Measurements from ENCODE around the gene GRIN3B.
"Not testable (repeated sequence)": the region's sequence is repeated elsewhere in the genome, so short reads cannot be mapped to it uniquely, and the experiment has no call there.

GRIN3B gene

DNA sequence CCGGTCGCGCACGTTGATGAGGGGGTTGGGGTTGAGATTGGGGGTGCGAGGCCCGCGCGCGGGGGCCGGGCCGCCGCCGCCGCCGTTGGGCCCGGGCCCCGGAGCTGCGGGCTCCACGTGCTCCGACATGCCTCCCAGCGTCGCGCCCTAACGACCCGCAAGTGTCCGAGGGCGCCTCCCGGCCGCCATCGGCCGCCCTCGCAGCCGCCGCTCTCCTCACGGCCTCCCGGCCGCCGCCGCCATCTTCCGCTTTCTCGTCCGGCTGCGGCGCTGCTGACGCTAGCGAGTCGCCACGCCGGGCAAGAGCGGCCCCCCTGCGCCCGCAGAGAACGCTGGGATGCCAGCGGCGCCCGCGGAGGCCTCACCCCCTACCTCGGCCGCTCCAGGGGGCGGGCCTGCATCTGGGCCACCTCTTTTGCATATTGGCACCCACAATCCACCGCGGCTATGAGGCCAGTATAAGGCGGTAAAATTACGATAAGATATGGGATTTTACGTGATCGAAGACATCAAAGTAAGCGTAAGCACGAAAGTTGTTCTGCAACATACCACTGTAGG lies 20.7 kb downstream of the GRIN3B start, which contains the start of gene TMEM259:
Gene TMEM259 (minus strand): TSS at position 256 of the 558 bp plus-strand sequence. CDS start 127 bp downstream, at position 129.
- DNase-seq = peak; percentile 96

DNA sequence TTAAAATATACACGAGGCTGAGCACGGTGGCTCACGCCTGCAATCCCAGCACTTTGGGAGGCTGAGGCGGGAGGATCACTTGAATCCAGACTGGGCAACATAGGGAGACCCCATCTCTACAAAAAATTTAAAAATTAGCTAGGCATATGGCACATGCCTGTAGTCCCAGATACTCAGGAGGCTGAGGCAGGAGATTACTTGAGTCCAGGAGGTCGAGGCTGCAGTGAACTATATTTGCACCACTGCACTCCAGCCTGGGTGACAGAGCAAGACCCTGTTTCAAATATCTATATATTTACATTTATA lies 23.6 kb downstream of the GRIN3B start:
- not testable (repeated sequence) for DNase-seq

DNA sequence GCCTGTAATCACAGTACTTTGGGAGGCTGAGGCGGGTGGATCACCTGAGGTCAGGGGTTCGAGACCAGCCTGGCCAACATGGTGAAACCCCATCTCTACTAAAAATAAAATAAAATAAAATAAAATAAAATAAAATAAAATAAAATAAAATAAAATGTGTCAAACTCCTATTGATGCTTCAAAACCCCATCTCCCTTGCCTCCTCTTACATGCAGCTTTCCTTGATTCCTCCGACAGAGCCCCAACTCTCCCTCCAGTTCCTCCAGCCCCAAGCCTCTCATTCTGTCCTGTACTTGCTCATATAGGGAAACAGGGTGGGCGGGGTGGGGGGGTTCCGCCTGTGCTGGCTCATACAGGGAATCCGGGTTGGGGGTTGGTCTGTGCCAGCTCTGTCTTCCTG lies 24.9 kb downstream of the GRIN3B start:
- not testable (repeated sequence) for DNase-seq

DNA sequence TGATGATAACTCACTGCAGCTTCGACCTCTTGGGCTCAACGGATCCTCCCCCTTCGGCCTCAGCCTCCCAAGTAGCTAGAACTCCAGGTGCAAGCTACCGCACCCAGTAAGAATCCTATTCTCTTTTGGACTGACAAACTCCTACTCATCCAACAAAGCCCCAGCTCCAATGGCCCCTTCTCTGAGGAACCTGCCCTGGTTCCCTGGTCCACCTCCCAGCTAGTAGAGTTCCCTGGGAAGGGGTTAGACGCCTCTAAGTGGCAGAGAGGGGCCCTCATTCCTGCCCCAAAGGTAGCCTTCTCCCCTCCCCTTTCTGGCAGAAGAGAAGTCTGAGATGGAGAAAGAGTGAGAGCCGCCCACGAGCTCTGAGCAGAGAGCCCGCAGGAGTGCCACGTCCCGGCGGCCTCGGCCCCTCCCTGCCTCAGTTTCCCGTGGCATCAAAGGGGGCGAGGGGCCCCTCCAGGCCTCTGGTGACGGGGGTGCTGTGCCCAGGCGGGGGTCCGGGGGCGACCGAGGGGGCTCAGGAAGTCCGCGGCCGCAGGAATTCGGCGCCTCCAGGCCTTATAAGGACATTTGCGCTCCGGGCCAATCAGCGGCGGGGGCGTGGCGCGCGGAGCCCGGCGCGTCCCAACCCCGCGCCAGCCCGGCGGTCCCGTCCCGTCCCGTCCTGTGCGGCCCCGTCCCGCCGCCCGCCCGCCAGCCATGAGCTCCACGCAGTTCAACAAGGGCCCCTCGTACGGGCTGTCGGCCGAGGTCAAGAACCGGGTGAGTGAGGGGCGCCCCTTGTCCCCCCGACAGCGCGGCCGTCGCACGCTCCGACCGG lies 26.0 kb downstream of the GRIN3B start, which contains the start of gene CNN2:
Gene CNN2 (plus strand): TSS at position 649 of the 823 bp plus-strand sequence. CDS start 54 bp downstream, at position 703.
- peak; percentile 14 for DNase-seq

DNA sequence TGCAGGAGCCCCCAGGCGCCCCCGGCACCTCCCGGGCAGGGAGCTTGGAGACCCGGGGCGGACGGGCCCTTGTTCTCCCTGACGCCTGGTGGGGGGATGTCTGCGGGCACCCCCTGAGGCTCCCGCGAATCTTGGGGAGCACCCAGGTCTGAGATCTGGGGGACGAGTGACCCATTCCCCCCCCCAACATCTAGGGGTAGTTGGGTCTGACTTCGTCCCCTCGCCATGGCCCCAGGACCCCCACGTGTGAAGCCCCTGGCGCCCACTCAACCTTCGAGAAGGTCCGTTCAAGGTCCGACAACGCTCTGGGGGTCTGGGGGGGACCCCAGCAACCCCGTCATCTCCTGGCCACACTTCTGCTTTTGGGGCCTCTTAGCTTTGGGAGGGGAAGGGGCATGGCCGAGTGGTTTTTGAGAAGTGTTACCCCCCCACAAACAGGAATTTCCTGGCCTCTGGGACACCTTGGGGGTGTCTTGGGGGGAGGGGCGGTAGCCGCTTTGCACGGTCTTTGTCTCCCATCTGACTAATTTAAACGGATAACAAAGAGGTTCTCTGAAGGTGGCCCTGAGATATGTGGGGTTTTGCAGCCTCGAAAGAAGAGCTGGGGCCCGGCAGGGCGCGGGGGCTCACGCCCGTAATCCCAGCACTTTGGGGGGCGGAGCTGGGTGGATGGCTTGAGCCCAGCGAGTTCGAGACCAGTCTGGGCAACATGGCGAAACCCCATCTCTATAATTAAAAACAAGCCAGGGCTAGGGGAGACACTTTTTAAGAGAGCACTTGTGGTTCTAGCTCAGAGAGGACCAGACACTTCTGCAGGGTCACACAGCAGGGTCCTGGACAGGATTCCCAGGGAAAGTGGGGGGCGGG lies 26.8 kb downstream of the GRIN3B start:
- no peak for DNase-seq

DNA sequence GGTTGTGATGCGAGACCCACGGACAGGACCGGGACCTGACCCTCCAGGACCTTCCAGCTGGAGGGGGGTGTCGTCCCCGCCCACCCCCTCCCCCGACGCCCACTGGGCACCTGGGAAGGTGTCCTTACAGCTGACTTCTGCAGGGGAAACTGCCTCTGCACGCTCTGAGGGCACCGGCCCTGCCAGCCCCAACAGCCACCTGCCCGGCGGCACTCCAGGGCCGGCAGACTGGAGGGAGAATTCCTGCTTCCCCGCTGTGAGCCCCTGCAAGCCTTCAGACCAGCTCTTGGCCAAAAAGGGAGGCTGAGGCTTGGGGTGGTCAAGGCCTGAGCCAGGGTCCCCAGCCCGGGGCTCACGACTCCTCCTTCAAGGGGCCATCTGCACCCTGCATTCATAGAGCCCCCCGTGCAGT lies 27.4 kb downstream of the GRIN3B start:
- DNase-seq = no peak

DNA sequence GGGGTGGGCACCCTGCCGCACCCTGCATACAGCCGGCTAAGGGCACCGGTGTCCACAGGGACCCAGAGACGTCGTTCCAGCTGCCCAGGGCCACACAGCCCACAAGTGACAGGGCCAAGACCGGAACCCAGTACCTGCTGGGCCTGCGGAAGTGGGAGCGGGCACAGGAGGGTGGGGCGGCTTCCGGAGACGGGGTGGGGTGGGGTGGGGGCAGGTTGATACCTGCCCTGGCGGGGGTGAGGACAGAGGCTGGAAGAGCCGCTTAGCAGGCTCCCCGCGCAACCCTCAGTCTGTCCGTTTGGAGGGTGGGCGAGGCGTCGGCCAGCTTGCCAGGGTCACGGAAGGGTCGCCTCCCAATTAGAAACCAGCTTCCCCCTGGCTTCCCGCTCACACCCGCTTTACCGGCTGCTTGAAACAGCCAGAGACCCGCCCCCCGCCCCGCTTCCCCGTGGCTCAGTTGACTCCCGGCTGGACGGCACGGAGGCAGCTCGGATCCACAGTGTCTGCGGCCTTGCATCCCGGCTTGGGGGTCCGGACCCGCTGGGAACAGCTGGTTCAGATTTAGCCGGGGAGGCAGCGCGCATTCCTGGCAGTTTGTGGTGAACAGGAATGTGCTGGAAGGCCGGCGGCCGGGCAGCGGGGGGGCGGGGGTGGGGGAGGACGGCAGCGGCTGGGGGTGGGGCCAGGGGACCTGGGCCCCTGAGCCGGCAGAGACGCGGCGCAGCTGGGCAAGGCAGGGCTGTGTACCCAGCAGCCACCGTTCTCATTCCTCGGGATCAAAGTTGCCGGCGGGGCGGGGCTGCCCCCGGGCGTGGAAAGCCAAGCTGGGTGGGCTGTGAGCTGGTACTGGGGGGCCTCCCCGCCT lies 28.1 kb downstream of the GRIN3B start:
- no peak for DNase-seq

DNA sequence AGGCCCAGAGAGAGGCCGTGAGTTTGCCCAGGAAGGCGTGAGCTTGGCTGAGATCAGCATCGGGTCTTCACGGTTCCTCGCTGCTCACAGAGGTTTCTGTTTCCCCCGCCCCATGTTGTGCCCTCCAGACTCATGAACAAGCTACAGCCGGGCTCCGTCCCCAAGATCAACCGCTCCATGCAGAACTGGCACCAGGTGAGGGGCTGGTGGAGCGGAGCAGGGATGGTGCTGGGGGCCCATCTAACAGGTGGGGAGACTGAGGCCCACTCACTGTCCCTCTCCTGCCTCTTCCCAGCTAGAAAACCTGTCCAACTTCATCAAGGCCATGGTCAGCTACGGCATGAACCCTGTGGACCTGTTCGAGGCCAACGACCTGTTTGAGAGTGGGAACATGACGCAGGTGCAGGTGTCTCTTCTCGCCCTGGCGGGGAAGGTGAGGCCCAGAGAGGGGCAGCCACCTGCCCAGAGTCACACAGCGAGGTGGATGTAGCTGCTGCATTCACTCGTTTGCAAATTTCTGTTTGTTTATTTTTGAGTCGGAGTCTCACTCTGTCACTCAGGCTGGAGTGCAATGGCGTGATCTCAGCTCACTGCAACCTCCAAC lies 32.1 kb downstream of the GRIN3B start:
- DNase-seq = no peak

DNA sequence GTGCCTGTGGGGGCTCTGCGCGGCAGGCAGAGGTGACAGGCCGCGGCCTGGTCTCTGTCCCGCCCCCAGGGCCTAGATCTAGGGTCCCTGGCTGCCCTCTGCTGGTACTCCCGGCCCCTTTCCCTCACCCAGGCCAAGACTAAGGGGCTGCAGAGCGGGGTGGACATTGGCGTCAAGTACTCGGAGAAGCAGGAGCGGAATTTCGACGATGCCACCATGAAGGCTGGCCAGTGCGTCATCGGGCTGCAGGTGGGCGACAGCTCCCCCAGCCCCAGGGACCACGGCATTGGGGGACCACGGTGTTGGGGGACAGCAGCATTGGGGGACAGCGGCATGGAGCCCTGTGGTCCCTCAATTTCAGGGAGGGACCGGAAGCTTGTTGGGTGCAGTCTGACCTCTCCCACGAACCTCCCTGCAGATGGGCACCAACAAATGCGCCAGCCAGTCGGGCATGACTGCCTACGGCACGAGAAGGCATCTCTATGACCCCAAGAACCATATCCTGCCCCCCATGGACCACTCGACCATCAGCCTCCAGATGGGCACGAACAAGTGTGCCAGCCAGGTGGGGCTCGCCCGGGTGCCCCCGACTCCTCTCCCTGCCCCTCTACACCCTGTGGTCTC lies 35.9 kb downstream of the GRIN3B start:
- no peak for DNase-seq

DNA sequence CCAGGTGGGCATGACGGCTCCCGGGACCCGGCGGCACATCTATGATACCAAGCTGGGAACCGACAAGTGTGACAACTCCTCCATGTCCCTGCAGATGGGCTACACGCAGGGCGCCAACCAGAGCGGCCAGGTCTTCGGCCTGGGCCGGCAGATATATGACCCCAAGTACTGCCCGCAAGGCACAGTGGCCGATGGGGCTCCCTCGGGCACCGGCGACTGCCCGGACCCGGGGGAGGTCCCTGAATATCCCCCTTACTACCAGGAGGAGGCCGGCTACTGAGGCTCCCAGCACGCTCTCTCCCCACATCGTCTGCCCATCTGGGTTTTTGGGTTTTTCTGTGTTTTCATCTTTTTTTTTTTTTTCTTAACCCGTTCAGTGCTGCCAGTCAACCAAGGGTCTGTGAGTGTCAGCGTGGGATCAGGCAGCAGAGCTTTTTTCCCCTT lies 37.4 kb downstream of the GRIN3B start:
- DNase-seq = no peak

DNA sequence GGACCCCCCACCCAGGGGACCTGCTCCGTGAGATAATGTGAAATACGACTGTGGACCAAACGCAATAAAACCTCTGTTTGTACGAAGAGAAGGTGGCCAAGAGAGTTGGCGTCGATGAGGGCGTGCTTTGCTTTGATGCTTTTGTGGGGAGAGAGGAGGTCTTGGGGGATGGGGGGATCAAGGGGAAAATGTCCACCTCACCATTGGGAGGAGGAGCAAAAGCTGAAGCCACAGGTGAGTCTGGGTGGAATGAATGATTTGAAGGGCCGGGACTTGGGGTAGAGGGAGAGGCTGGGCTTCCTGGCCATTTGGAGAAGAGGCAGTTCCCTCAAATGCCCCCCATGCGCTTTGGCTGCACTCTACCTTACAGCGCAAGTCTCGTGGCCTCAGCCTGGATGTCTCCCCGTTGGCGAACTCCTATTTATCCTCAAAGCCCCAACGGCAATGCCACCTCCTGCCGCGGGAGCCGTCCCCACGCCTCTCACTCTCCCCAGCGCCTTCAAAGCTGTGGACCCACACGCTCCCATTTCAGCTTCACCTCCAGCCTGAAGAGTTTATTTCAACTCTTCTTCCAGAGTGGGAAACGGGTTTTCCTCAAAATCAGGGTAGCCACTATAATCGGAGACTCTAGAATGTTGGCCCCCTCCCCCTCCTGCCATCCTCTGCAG lies 38.9 kb downstream of the GRIN3B start:
- DNase-seq = no peak

DNA sequence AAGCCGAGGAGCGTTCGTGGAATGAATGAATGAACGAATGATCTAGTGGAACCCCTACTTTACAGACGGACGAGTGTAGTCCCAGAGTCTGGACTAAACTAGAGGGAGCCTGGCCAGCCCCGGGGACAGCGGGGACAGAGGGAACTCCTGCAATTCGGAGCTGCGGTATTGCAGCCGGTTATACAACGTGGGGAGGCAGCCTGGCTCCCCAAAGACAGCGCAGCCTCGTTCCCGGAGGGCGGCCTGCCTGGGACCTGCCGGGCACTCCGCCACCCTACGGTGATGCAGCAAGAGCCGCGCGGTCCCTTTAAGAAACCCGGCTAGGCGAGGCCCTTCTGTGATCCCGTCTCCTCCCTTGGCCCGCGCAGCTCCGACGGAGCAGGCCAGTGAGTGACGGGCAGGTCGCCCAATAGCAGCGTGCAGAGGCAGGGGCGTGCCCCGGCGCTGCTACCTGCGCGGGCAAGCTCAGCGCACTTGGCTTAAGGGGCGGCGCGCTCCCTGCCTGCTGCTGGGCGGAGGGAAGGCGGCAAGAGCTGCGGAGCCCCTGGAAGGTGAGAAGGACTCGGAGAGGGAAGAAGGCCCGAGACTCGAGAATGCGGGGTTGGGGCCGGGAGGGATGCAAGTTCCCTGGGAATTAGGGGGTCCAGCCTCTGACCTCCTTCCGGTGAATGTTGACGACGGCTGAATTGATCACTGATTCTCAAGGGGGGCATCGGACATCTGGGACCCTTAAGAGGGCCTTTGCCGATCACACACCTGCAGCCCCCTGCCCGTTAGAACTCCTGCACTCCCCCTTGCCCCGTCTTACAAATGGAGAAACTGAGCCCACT lies 39.6 kb downstream of the GRIN3B start, which contains the start of gene ABCA7:
Gene ABCA7 (plus strand): TSS at position 462 of the 830 bp plus-strand sequence. CDS start 1,255 bp downstream, outside the sequence.
- DNase-seq = peak; percentile 94

DNA sequence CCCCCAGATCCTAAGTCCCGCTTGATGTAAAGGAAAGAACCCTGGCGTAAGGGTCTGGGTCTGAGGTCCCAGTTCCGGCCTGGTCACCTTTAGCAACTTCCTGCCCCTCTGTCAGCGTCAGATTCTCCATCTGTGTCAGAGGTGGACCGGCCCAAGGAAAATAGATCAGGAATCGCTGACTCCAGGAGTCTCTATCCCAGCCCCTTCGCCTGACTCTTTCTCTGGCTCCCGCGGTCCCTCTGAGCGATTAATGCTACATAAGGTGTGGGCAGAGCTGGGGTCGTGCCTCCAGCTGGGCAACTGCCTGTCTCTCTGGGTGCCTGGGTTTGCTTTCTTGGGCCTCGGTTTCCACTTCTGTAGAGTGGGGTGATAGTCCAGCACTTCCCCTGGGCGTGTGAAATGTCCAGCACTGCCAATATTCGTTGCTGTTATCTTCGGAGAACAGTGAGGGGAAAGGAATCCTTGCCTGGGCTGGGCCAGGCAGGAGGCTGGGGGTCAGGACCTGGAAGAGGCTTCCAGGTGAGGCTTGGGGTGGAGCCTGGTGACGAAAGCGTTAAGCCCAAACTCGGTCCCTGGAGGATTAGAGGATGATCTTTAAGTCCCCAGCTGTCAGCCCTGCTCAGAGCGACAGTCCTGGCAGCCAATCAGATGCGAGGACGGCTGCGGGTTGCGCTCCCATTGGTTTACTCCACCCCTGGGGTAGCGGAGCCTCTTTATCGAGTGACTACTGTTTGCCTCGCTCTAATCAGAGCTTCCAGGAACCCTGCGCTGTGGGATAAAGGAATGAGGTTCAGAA lies 40.5 kb downstream of the GRIN3B start:
- peak; percentile 89 for DNase-seq

DNA sequence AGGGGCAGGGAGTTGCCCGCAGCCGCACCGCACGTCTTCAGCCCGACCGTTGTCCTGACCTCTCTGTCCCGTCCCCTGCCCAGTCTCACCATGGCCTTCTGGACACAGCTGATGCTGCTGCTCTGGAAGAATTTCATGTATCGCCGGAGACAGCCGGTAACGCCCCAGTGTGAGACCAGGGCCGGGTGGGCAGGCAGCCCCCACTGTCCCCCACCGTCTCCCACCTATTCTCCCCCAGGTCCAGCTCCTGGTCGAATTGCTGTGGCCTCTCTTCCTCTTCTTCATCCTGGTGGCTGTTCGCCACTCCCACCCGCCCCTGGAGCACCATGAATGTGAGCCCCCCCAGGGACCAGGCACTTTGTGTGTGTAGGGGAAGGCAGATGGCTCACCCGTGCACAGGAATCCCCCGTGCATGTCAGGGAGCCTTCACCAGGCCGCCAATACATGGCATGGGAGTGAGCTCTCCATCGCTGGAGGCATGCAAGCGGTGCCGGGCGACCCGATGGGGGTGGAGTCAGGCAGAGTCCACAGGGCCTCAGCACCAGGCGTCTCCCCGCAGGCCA lies 41.1 kb downstream of the GRIN3B start:
- DNase-seq = no peak

DNA sequence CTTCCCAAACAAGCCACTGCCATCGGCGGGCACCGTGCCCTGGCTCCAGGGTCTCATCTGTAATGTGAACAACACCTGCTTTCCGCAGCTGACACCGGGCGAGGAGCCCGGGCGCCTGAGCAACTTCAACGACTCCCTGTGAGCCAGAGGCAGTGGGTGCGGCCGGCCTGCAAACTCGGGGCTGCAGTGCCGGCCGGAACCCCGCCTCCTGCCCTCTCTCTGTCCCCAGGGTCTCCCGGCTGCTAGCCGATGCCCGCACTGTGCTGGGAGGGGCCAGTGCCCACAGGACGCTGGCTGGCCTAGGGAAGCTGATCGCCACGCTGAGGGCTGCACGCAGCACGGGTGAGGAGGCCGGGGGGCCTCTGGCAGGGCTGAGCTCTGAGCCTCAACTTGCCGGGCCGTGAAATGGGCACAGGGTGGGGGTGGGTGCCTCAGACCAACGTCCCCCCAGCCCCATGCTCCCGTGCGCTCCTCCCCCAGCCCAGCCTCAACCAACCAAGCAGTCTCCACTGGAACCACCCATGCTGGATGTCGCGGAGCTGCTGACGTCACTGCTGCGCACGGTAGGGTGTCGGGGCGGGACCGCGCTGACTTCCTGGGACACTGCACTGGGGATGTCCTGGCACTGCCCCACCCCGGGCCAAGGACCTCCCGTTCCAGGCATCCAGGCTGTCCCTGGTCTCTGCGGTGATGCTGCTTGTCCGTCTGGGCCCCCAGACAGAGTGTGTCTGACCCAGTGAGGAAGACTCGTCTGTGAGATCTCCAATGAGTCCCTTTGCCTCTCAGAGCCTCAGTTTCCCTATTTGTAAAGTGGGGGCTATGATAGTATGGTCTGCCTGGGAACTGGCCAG lies 41.8 kb downstream of the GRIN3B start:
- peak; percentile 25 for DNase-seq

DNA sequence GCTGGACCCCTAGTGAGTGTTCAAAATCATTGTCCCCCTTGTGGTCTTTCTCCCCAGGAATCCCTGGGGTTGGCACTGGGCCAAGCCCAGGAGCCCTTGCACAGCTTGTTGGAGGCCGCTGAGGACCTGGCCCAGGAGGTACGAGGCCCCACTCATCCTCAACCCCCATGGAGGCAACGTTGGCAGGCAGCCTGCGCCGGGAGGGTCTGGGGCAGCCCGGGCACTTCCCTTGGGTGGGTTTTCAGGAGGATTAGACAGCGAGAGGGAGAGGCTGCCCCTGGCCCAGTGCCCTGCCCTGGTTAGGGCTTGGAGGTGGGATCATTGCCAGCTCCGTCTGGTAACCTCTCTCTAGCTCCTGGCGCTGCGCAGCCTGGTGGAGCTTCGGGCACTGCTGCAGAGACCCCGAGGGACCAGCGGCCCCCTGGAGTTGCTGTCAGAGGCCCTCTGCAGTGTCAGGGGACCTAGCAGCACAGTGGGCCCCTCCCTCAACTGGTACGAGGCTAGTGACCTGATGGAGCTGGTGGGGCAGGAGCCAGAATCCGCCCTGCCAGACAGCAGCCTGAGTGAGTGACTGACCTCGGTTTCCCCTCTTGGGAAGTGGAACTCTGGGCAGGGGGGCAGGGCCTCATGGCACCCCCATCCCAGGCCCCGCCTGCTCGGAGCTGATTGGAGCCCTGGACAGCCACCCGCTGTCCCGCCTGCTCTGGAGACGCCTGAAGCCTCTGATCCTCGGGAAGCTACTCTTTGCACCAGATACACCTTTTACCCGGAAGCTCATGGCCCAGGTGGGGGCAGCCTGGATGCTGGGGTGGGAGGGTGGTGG lies 42.7 kb downstream of the GRIN3B start:
- DNase-seq = peak; percentile 73

DNA sequence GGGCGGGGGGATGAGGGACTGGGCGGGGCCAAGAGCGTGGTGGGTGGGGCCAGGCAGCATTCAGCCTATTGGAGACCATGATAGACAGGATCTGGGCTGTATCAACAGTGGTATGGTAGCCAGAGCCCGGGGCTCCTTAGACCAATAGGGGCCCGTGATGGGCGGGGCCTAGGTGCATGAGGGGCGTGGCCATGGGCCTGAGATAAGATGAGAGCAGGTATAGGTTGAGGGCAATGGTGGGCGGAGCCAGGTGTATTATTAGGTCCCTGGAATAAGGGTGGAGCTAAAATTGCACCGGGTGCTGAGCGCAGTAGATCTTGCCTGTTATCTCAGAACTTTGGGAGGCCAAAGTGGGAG lies 45.0 kb downstream of the GRIN3B start:
- DNase-seq = no peak
